Measurements from ENCODE around the gene SNCG. TPM values are rescaled to one million over a fixed set of nuclear protein-coding genes. Genes with fewer than 3 reads are reported as not detected.
A peak's percentile ranks its signal among the peaks of the same experiment; 100 is the strongest.

Gene SNCG
- total and polyA plus RNA-seq, 2 donors (not counting 1 experiment from before 2014, with no cell fraction given) = not detected

GRCh38 chr10:86967481-86967941, 9.1 kb downstream of the SNCG start:
- Histone ChIP-seq H2AFZ (ENCODE audit: insufficient read depth, low read depth, low read length, poor library complexity, severe bottlenecking) (no peak overlapping the region), H3K79me2 (ENCODE audit: control insufficient read depth, insufficient read depth, low read length) (no peaks in the 10 kb centered on the region), H3K9ac (ENCODE audit: low read length) (no peak overlapping the region), H3K4me3 (ENCODE audit: control extremely low read depth in 1 of 5, extremely low read depth in 1 of 5, insufficient read depth in 1 of 5, low read depth in 2 of 5, low read length in 4 of 5) (no peak overlapping the region), H3K27me3 (replicated peaks in 1 of 4; ENCODE audit: control extremely low read depth in 1 of 4, control insufficient read depth in 3 of 4, insufficient read depth in 4 of 4, low read length in 3 of 4) (peaks cover 0 to 33% (median 15%) of the 10 kb centered on the region in 4 experiments), H3K4me2 (replicated peaks; ENCODE audit: low read depth, low read length, poor library complexity, severe bottlenecking) (no peak overlapping the region), H3K36me3 (replicated peaks in 1 of 2; ENCODE audit: control extremely low read depth in 1 of 2, control insufficient read depth in 1 of 2, extremely low read depth in 1 of 2, insufficient read depth in 2 of 2, low read length in 1 of 2) (no peaks in the 10 kb centered on the region), H3K4me1 (ENCODE audit: control insufficient read depth in 2 of 2, insufficient read depth in 2 of 2, low read length in 2 of 2) (peaks cover 29 to 53% of the 10 kb centered on the region in 2 donors), H4K20me1 (ENCODE audit: control insufficient read depth, insufficient read depth, low read length, poor library complexity, severe bottlenecking) (no peaks in the 10 kb centered on the region), H3K27ac (ENCODE audit: low read length in 2 of 2) (no peak overlapping the region), H3K9me3 (ENCODE audit: control extremely low read depth in 1 of 3, control insufficient read depth in 2 of 3, insufficient read depth in 1 of 3, low read length in 2 of 3) (peaks cover 0 to 20% (median 0%) of the 10 kb centered on the region in 3 donors)
- peaks cover 37% of the 10 kb centered on the region for H3K4me1 Mint-ChIP-seq
- DNase-seq (no peak), ATAC-seq (ENCODE audit: low read depth) (no peak)
- CTCF ChIA-PET = interaction anchor here (0.5 to 3.9 kb wide), 4 partner anchors 28 to 279 kb away, joined by 3 to 19 read pairs (median 5); no protein-coding TSS in a partner anchor
- TF ChIP-seq EZH2 (IDR thresholded peaks at IDR 0.05; ENCODE audit: borderline replicate concordance, insufficient read depth, low read depth, low read length, poor library complexity, severe bottlenecking) (no peak), CTCF (IDR thresholded peaks at IDR 0.05) (no peak)
- no peak overlapping the region for H3K27ac Mint-ChIP-seq
- H3K4me3 Mint-ChIP-seq = peak overlapping the region; percentile 29
- POLR2A ChIA-PET = no interaction called here
- WGBS (ENCODE audit: insufficient coverage) = 75% methylated on average over 6 of the region's 7 CpGs
- H3K9me3 Mint-ChIP-seq (ENCODE audit: insufficient read depth) = no peaks in the 10 kb centered on the region
- intact Hi-C loops (cut with micrococcal nuclease) = no loop called here
- H3K27me3 Mint-ChIP-seq = peaks cover 7% of the 10 kb centered on the region

- H3K9ac ChIP-seq (ENCODE audit: low read length) = no peak within 1 kb of the TSS
Measured at GRCh38 chr10:86968271-86968993, 10.0 kb downstream of the SNCG start, which contains the start of gene ADIRF. ADIRF (plus strand) TSS chr10:86968482; CDS start chr10:86968545, 63 bp downstream.

More at GRCh38 chr10:86968271-86968993, 10.0 kb downstream of the SNCG start, which contains the start of gene ADIRF:
- H3K79me2 ChIP-seq (ENCODE audit: control insufficient read depth, insufficient read depth, low read length) = no peaks in the 10 kb centered on the region
- H3K27me3 ChIP-seq (replicated peaks in 1 of 4; ENCODE audit: control extremely low read depth in 1 of 4, control insufficient read depth in 3 of 4, insufficient read depth in 4 of 4, low read length in 3 of 4) = peaks cover 0 to 33% (median 15%) of the 10 kb centered on the region in 4 experiments
- peak; percentile 46 for DNase-seq
- no peak within 1 kb of the TSS for H3K4me3 ChIP-seq (ENCODE audit: control extremely low read depth in 1 of 5, extremely low read depth in 1 of 5, insufficient read depth in 1 of 5, low read depth in 2 of 5, low read length in 4 of 5)
- TF ChIP-seq CTCF (IDR thresholded peaks at IDR 0.05) (no peak), EZH2 (IDR thresholded peaks at IDR 0.05; ENCODE audit: borderline replicate concordance, insufficient read depth, low read depth, low read length, poor library complexity, severe bottlenecking) (no peak)
- WGBS (ENCODE audit: insufficient coverage) = 14% methylated on average over 58 of the region's 59 CpGs
- no peak for ATAC-seq (ENCODE audit: low read depth)
- H2AFZ ChIP-seq (ENCODE audit: insufficient read depth, low read depth, low read length, poor library complexity, severe bottlenecking) = no peak within 1 kb of the TSS
- ChIA-PET CTCF (interaction anchor here (1.4 to 3.9 kb wide), 2 partner anchors 8 to 29 kb away, joined by 3 to 19 read pairs; no protein-coding TSS in a partner anchor), POLR2A (no interaction called here)
- H3K27ac ChIP-seq (ENCODE audit: low read length in 2 of 2) = no peak within 1 kb of the TSS
- no peaks in the 10 kb centered on the region for H3K9me3 Mint-ChIP-seq (ENCODE audit: insufficient read depth)
- H3K4me1 ChIP-seq (ENCODE audit: control insufficient read depth in 2 of 2, insufficient read depth in 2 of 2, low read length in 2 of 2) = peaks cover 29 to 49% of the 10 kb centered on the region in 2 donors
- no peak within 1 kb of the TSS for H3K27ac Mint-ChIP-seq
- intact Hi-C loops (cut with micrococcal nuclease) = no loop called here
- peak within 1 kb of the TSS; percentile 50 for H3K4me2 ChIP-seq (replicated peaks; ENCODE audit: low read depth, low read length, poor library complexity, severe bottlenecking)
- peaks cover 7% of the 10 kb centered on the region for H3K27me3 Mint-ChIP-seq
- H3K9me3 ChIP-seq (ENCODE audit: control extremely low read depth in 1 of 3, control insufficient read depth in 2 of 3, insufficient read depth in 1 of 3, low read length in 2 of 3) = peaks cover 0 to 20% (median 0%) of the 10 kb centered on the region in 3 donors
- H3K36me3 ChIP-seq (replicated peaks in 1 of 2; ENCODE audit: control extremely low read depth in 1 of 2, control insufficient read depth in 1 of 2, extremely low read depth in 1 of 2, insufficient read depth in 2 of 2, low read length in 1 of 2) = no peaks in the 10 kb centered on the region
- peak within 1 kb of the TSS; percentile 91 for H3K4me3 Mint-ChIP-seq
- H4K20me1 ChIP-seq (ENCODE audit: control insufficient read depth, insufficient read depth, low read length, poor library complexity, severe bottlenecking) = no peaks in the 10 kb centered on the region
- peaks cover 41% of the 10 kb centered on the region for H3K4me1 Mint-ChIP-seq

All from B cell (primary cell).